Hematopoietic multipotent progenitor cell (in vitro differentiated cells): ENCODE results near the gene NPHP4. TPM values are rescaled to one million over a fixed set of nuclear protein-coding genes. Genes with fewer than 3 reads are reported as not detected.
"Not testable (repeated sequence)": the region's sequence is repeated elsewhere in the genome, so short reads cannot be mapped to it uniquely, and the experiment has no call there.

ENCODE experiments used
- DNase-seq, 3 donors: peaks; one replicate each; pipeline ENCODE4 v3.0.0-alpha.2; 2011 to 2015; ENCODE audit warnings: low read depth in 2 of 3, low spot score in 2 of 3
- total RNA-seq: library from RNA; depleted of rRNA; stranded (reverse); fragments of >200 nt; gene quantifications from one replicate; pipeline ENCODE4 v1.2.3, GENCODE V29; 2012

NPHP4 gene
- total RNA-seq, 1 donor = 9.7 TPM

GRCh38 chr1:6025269-6026094, 33.3 kb upstream of the NPHP4 start:
- DNase-seq = peak in 1 of 3 donors; percentile 40

- DNase-seq = no peak
Measured at GRCh38 chr1:6024376-6024775, 32.2 kb upstream of the NPHP4 start.

GRCh38 chr1:6023346-6023745, 31.1 kb upstream of the NPHP4 start:
- no peak for DNase-seq

GRCh38 chr1:6022193-6022592, 30.0 kb upstream of the NPHP4 start:
- DNase-seq = no peak

GRCh38 chr1:6019166-6019845, 27.1 kb upstream of the NPHP4 start:
- DNase-seq = no peak

GRCh38 chr1:6017654-6018053, 25.4 kb upstream of the NPHP4 start:
- DNase-seq = not testable (repeated sequence)

GRCh38 chr1:6016191-6016865, 24.1 kb upstream of the NPHP4 start:
- no peak for DNase-seq

GRCh38 chr1:6014130-6014999, 22.1 kb upstream of the NPHP4 start:
- no peak for DNase-seq

GRCh38 chr1:6013491-6013890, 21.3 kb upstream of the NPHP4 start:
- no peak for DNase-seq

GRCh38 chr1:6012529-6013318, 20.5 kb upstream of the NPHP4 start:
- no peak for DNase-seq

- no peak for DNase-seq
Measured at GRCh38 chr1:6011946-6012258, 19.7 kb upstream of the NPHP4 start.

- no peak for DNase-seq
Measured at GRCh38 chr1:6011161-6011945, 19.1 kb upstream of the NPHP4 start.

- DNase-seq = no peak
Measured at GRCh38 chr1:6010554-6010953, 18.3 kb upstream of the NPHP4 start.

- no peak for DNase-seq
Measured at GRCh38 chr1:6009120-6010040, 17.2 kb upstream of the NPHP4 start.

GRCh38 chr1:6008696-6009095, 16.5 kb upstream of the NPHP4 start:
- no peak for DNase-seq

GRCh38 chr1:6008084-6008415, 15.8 kb upstream of the NPHP4 start:
- no peak for DNase-seq

- no peak for DNase-seq
Measured at GRCh38 chr1:6007318-6008083, 15.3 kb upstream of the NPHP4 start.

GRCh38 chr1:6006882-6007281, 14.7 kb upstream of the NPHP4 start:
- DNase-seq = no peak
